Measurements from ENCODE around the gene TUBB1.
"Not testable (repeated sequence)": the region's sequence is repeated elsewhere in the genome, so short reads cannot be mapped to it uniquely, and the experiment has no call there.

The TUBB1 gene

GRCh38 chr20:59019217-59019616 lies at the start of gene TUBB1:
Gene TUBB1, plus strand, starts transcription at chr20:59019429. Its CDS starts 94 bp downstream, at chr20:59019523.
- no peak for DNase-seq

- DNase-seq, result no peak
These were observed 49.8 kb upstream of the TUBB1 start for GRCh38 chr20:58969439-58969838.

GRCh38 chr20:58970146-58970545 lies 49.1 kb upstream of the TUBB1 start:
- DNase-seq, result no peak

- DNase-seq, result no peak
These were observed 47.8 kb upstream of the TUBB1 start for GRCh38 chr20:58971429-58971828.

GRCh38 chr20:58973179-58973578 lies 46.0 kb upstream of the TUBB1 start:
- DNase-seq, result no peak

- no peak for DNase-seq
These were observed 45.4 kb upstream of the TUBB1 start for GRCh38 chr20:58973866-58974265.

GRCh38 chr20:58975353-58975752 lies 43.9 kb upstream of the TUBB1 start:
- DNase-seq, result no peak

GRCh38 chr20:58976061-58976730 lies 43.0 kb upstream of the TUBB1 start:
- no peak for DNase-seq

- no peak for DNase-seq
These were observed 40.7 kb upstream of the TUBB1 start for GRCh38 chr20:58978351-58979190.

- DNase-seq, result peak; percentile 81
These were observed 38.3 kb upstream of the TUBB1 start, which contains the start of gene NELFCD for GRCh38 chr20:58980711-58981627. Gene NELFCD, plus strand, starts transcription at chr20:58981256. Its CDS starts 54 bp downstream, at chr20:58981310.

- DNase-seq, result no peak
These were observed 37.4 kb upstream of the TUBB1 start for GRCh38 chr20:58981628-58982364.

GRCh38 chr20:58982406-58983114 lies 36.7 kb upstream of the TUBB1 start:
- peak; percentile 55 for DNase-seq

GRCh38 chr20:58983115-58983468 lies 36.1 kb upstream of the TUBB1 start:
- DNase-seq, result not testable (repeated sequence)

- DNase-seq, result no peak
These were observed 34.5 kb upstream of the TUBB1 start for GRCh38 chr20:58984691-58985090.

GRCh38 chr20:58985656-58986055 lies 33.6 kb upstream of the TUBB1 start:
- no peak for DNase-seq

GRCh38 chr20:58986286-58986967 lies 32.8 kb upstream of the TUBB1 start:
- DNase-seq, result no peak

- DNase-seq, result no peak
These were observed 32.2 kb upstream of the TUBB1 start for GRCh38 chr20:58986968-58987517.

- DNase-seq, result no peak
These were observed 31.3 kb upstream of the TUBB1 start for GRCh38 chr20:58987790-58988564.

GRCh38 chr20:58988565-58988882 lies 30.7 kb upstream of the TUBB1 start:
- no peak for DNase-seq

GRCh38 chr20:58989196-58989595 lies 30.0 kb upstream of the TUBB1 start:
- DNase-seq, result no peak

All from CD4-positive, alpha-beta T cell treated with Interleukin-4 for 4 hours (primary cell).